Right lobe of liver (tissue), 6 donors: ENCODE measurements around the gene KIF5B. TPM values are rescaled to one million over a fixed set of nuclear protein-coding genes. Genes with fewer than 3 reads are reported as not detected.
A peak's percentile ranks its signal among the peaks of the same experiment; 100 is the strongest.

Experiments
- ATAC-seq, 4 donors: fragments of 200-7000 bp; cut with Tn5 transposase; one replicate each; pipeline ENCODE4 v1.9.1; 2020; ENCODE audit warnings: mild to moderate bottlenecking in 4 of 4, moderate library complexity in 4 of 4
- DNase-seq, 3 donors: peaks; one replicate each; pipeline ENCODE4 v3.0.0-alpha.2; 2020
- H3K27ac ChIP-seq, 3 donors: fragments of 200-600 bp; one replicate each; pipeline ENCODE4 v1.8.0; 2022
- H3K27me3 ChIP-seq, 2 donors: fragments of 200-600 bp; one replicate each; pipeline ENCODE4 v1.8.0; 2022
- H3K36me3 ChIP-seq, 4 donors: fragments of 200-600 bp; sonication (generic) in 1 of 4; one replicate each; pipeline versions ENCODE4 v1.5.1 to v1.8.0; 2017 to 2022; ENCODE audit warnings: control low read depth in 1 of 4
- H3K4me1 ChIP-seq, 4 donors: fragments of 200-600 bp; sonication (generic) in 1 of 4; one replicate each; pipeline versions ENCODE4 v1.5.1 to v1.8.0; 2017 to 2022; ENCODE audit warnings: control low read depth in 1 of 4
- H3K4me3 ChIP-seq, 3 donors: fragments of 200-600 bp; one replicate each; pipeline ENCODE4 v1.8.0; 2022
- H3K9me3 ChIP-seq, 4 donors: fragments of 200-600 bp; sonication (generic) in 1 of 4; one replicate each; pipeline versions ENCODE4 v1.5.1 to v1.8.0; 2017 to 2022; ENCODE audit warnings: control low read depth in 1 of 4
- CTCF ChIP-seq, 4 donors: fragments of 200-600 bp in 3 of 4; fragments of 450-650 bp in 1 of 4; IDR thresholded peaks; one replicate each; pipeline versions ENCODE4 v1.5.1 to v1.8.0; 2016 to 2022; ENCODE audit warnings: antibody characterized with exemption in 4 of 4, mild to moderate bottlenecking in 2 of 4
- POLR2A ChIP-seq: fragments of 450-650 bp; IDR thresholded peaks from one replicate; pipeline ENCODE4 v1.6.1; 2017; ENCODE audit warnings: antibody characterized with exemption, mild to moderate bottlenecking
- WGBS: methylation state at CpG from one replicate; pipeline ENCODE4 v1.1.6; 2018; ENCODE audit warnings: low coverage, low lambda C conversion rate; ENCODE audit not compliant: insufficient coverage; ENCODE audit errors: missing lambda C conversion rate; 5-methylcytosine and 5-hydroxymethylcytosine counted together
- intact Hi-C, 2 donors: fragments of 100-400 bp; cut with DNase I; formaldehyde crosslinking; loops; one replicate each; pipeline versions ENCODE4 v1.11.2 to v1.14.1; 2022
- total RNA-seq, 6 experiments: library from RNA; depleted of rRNA in 2 of 6; stranded (reverse); fragments of >200 nt in 2 of 6; fragmentation: NEBNext Ultra II Directional in 3 of 6; extraction: Animal tissue kit (Norgen Biotek cat#: 25700) in 3 of 6; gene quantifications; one replicate each; pipeline versions ENCODE4 v1.1.0 to v1.2.4, GENCODE V29; 2016 to 2023
- donor health status: DM: no; HTN: yes; CAD: no.
- donor health status: DM: no; HTN: no; CAD: no.
- donor health status: DM: no; HTN: no; CAD: no.
- donor health status: DM: no; HTN: yes; CAD: no.
- donor health status: DM: no; HTN: yes; CAD: no.

Gene KIF5B
- total RNA-seq, 6 experiments from 2014 or later, result 12.8 to 44.4 (median 23.3) TPM

- 82% methylated on average over 2 of the region's 2 CpGs for WGBS
- Histone ChIP-seq H3K27ac (no peak overlapping the region), H3K9me3 (no peaks in the 10 kb centered on the region), H3K27me3 (no peaks in the 10 kb centered on the region), H3K4me1 (peaks cover 0 to 11% (median 0%) of the 10 kb centered on the region in 4 donors), H3K4me3 (no peak overlapping the region), H3K36me3 (no peaks in the 10 kb centered on the region)
- ATAC-seq, result no peak
- DNase-seq, result no peak
- intact Hi-C loops, result no loop called here
- no peak for TF ChIP-seq POLR2A
- no peak for TF ChIP-seq CTCF (IDR thresholded peaks at IDR 0.05)
These were observed 5.2 kb upstream of the KIF5B start for GRCh38 chr10:32061440-32061839.

GRCh38 chr10:32060347-32060746, 4.1 kb upstream of the KIF5B start:
- intact Hi-C loops, result no loop called here
- H3K27me3 ChIP-seq, result no peaks in the 10 kb centered on the region
- ATAC-seq, result no peak
- DNase-seq, result no peak
- H3K36me3 ChIP-seq, result no peaks in the 10 kb centered on the region
- no peaks in the 10 kb centered on the region for H3K9me3 ChIP-seq
- 70% methylated on average over 3 of the region's 4 CpGs for WGBS
- TF ChIP-seq POLR2A (no peak), CTCF (IDR thresholded peaks at IDR 0.05) (no peak)
- no peak overlapping the region for H3K27ac ChIP-seq
- H3K4me3 ChIP-seq, result no peak overlapping the region
- peaks cover 0 to 5% (median 0%) of the 10 kb centered on the region in 4 donors for H3K4me1 ChIP-seq

GRCh38 chr10:32059472-32059871, 3.2 kb upstream of the KIF5B start:
- intact Hi-C loops, result no loop called here

GRCh38 chr10:32057036-32057372, 779 bp upstream of the KIF5B start:
- no peak for ATAC-seq
- no peaks in the 10 kb centered on the region for H3K9me3 ChIP-seq
- TF ChIP-seq CTCF (IDR thresholded peaks at IDR 0.05) (no peak), POLR2A (no peak)
- H3K4me1 ChIP-seq, result peaks cover 0 to 29% (median 1%) of the 10 kb centered on the region in 4 donors
- 74% methylated on average over 8 of the region's 8 CpGs for WGBS
- peak overlapping the region; percentile 83 to 98 (median 91) for H3K4me3 ChIP-seq
- intact Hi-C loops, result no loop called here
- H3K36me3 ChIP-seq, result no peaks in the 10 kb centered on the region
- DNase-seq, result no peak
- H3K27me3 ChIP-seq, result no peaks in the 10 kb centered on the region
- peak overlapping the region in 1 of 3 donors; percentile 97 for H3K27ac ChIP-seq

More at GRCh38 chr10:32059472-32059871, 3.2 kb upstream of the KIF5B start:
- H3K9me3 ChIP-seq, result no peaks in the 10 kb centered on the region
- H3K4me3 ChIP-seq, result no peak overlapping the region
- no peak for TF ChIP-seq POLR2A
- TF ChIP-seq CTCF (IDR thresholded peaks at IDR 0.05), result no peak
- H3K27ac ChIP-seq, result no peak overlapping the region
- WGBS, result 52% methylated on average over 3 of the region's 3 CpGs
- H3K27me3 ChIP-seq, result no peaks in the 10 kb centered on the region
- no peak for DNase-seq
- H3K36me3 ChIP-seq, result no peaks in the 10 kb centered on the region
- peaks cover 0 to 5% (median 0%) of the 10 kb centered on the region in 4 donors for H3K4me1 ChIP-seq
- no peak for ATAC-seq
